DOHH2 (cell line): ENCODE data around the gene S1PR2.
"Not testable (repeated sequence)": the region's sequence is repeated elsewhere in the genome, so short reads cannot be mapped to it uniquely, and the experiment has no call there.

ENCODE experiments used
- H3F3A ChIP-seq: fragments of 200-600 bp; sonication (generic), shearing (Covaris generic); 2 replicates; pipeline ENCODE4 v1.6.0; 2016; ENCODE audit warnings: antibody characterized with exemption, mild to moderate bottlenecking; ENCODE audit not compliant: control insufficient read depth, insufficient read depth
- H3K27ac ChIP-seq: fragments of 200-600 bp; sonication (generic); 2 replicates; pipeline ENCODE4 v1.5.1; 2014; ENCODE audit warnings: low read depth, mild to moderate bottlenecking, low read length, moderate library complexity
- H3K27me3 ChIP-seq: fragments of 200-600 bp; sonication (generic); 2 replicates; pipeline ENCODE4 v1.6.1; 2014; ENCODE audit warnings: mild to moderate bottlenecking, low read length, mixed read lengths; ENCODE audit not compliant: control insufficient read depth
- H3K36me3 ChIP-seq: fragments of 200-600 bp; sonication (generic); 2 replicates; pipeline ENCODE4 v1.6.1; 2014; ENCODE audit warnings: mild to moderate bottlenecking, low read length, moderate library complexity, mixed read lengths; ENCODE audit not compliant: control insufficient read depth
- H3K4me1 ChIP-seq: fragments of 200-600 bp; sonication (generic); 2 replicates; pipeline ENCODE4 v1.6.1; 2014; ENCODE audit warnings: mild to moderate bottlenecking, low read length, mixed read lengths; ENCODE audit not compliant: control insufficient read depth
- H3K4me2 ChIP-seq: fragments of 200-600 bp; sonication (generic); 2 replicates; pipeline ENCODE4 v1.6.0; 2014; ENCODE audit warnings: mild to moderate bottlenecking, low read length, moderate library complexity
- H3K4me3 ChIP-seq: fragments of 200-600 bp; sonication (generic); 2 replicates; pipeline ENCODE4 v1.5.1; 2014; ENCODE audit warnings: mild to moderate bottlenecking, low read length, mixed read lengths
- H3K79me2 ChIP-seq: fragments of 200-600 bp; sonication (generic); 2 replicates; pipeline ENCODE4 v1.6.1; 2014; ENCODE audit warnings: mild to moderate bottlenecking, low read length, mixed read lengths; ENCODE audit not compliant: control insufficient read depth
- H3K9me2 ChIP-seq: fragments of 200-600 bp; sonication (generic); replicated peaks from 2 replicates; pipeline ENCODE4 v1.6.1; 2014; ENCODE audit warnings: mild to moderate bottlenecking, low read length, mixed read lengths; ENCODE audit not compliant: control insufficient read depth
- H3K9me3 ChIP-seq: fragments of 200-600 bp; sonication (generic); 2 replicates; pipeline ENCODE4 v1.6.1; 2014; ENCODE audit warnings: antibody characterized with exemption, low read length, mixed read lengths; ENCODE audit not compliant: control insufficient read depth, insufficient read depth
- H4K20me1 ChIP-seq: fragments of 200-600 bp; sonication (generic); 2 replicates; pipeline ENCODE4 v1.6.0; 2014; ENCODE audit warnings: low read depth, mild to moderate bottlenecking, antibody characterized with exemption, low read length, moderate library complexity; ENCODE audit not compliant: control insufficient read depth, insufficient read depth
- CTCF ChIP-seq: fragments of 200-600 bp; sonication (generic); IDR thresholded peaks from one replicate; pipeline ENCODE4 v1.5.1; 2014; ENCODE audit warnings: antibody characterized with exemption, mild to moderate bottlenecking, low read depth, low read length; ENCODE audit not compliant: poor library complexity, severe bottlenecking
- EZH2phosphoT487 ChIP-seq: fragments of 200-600 bp; sonication (generic); IDR thresholded peaks from 2 replicates; pipeline ENCODE4 v1.6.1; 2017; ENCODE audit warnings: borderline replicate concordance, mild to moderate bottlenecking, antibody characterized with exemption, low read length, moderate library complexity, mixed read lengths

Gene S1PR2

GRCh38 chr19:10182847-10183246 is 48.3 kb downstream of the S1PR2 start:
- H3K79me2 ChIP-seq = peaks cover 91% of the 10 kb centered on the region
- peaks cover 88% of the 10 kb centered on the region for H3K36me3 ChIP-seq
- peaks cover 11% of the 10 kb centered on the region for H3K4me1 ChIP-seq
- no peaks in the 10 kb centered on the region for H3K9me2 ChIP-seq
- no peaks in the 10 kb centered on the region for H3K9me3 ChIP-seq
- H3K27ac ChIP-seq = no peak overlapping the region
- H3K4me2 ChIP-seq = no peak overlapping the region
- peaks cover 14% of the 10 kb centered on the region for H3F3A ChIP-seq
- TF ChIP-seq CTCF (no peak), EZH2phosphoT487 (no peak)
- no peaks in the 10 kb centered on the region for H3K27me3 ChIP-seq
- H3K4me3 ChIP-seq = no peak overlapping the region
- H4K20me1 ChIP-seq = peaks cover 22% of the 10 kb centered on the region

GRCh38 chr19:10182076-10182475 is 49.1 kb downstream of the S1PR2 start:
- Histone ChIP-seq H3K4me3 (no peak overlapping the region), H3K27me3 (no peaks in the 10 kb centered on the region), H3K9me3 (no peaks in the 10 kb centered on the region), H3K9me2 (no peaks in the 10 kb centered on the region), H3K4me1 (peaks cover 3% of the 10 kb centered on the region), H3K27ac (no peak overlapping the region), H3K36me3 (peaks cover 88% of the 10 kb centered on the region), H3K79me2 (peaks cover 90% of the 10 kb centered on the region), H3F3A (peaks cover 14% of the 10 kb centered on the region), H3K4me2 (no peak overlapping the region), H4K20me1 (peaks cover 21% of the 10 kb centered on the region)
- TF ChIP-seq CTCF (no peak), EZH2phosphoT487 (no peak)

GRCh38 chr19:10180459-10180858 is 50.7 kb downstream of the S1PR2 start:
- Histone ChIP-seq H3K36me3 (peaks cover 88% of the 10 kb centered on the region), H3K4me2 (no peak overlapping the region), H3K9me3 (no peaks in the 10 kb centered on the region), H4K20me1 (peaks cover 19% of the 10 kb centered on the region), H3F3A (peaks cover 17% of the 10 kb centered on the region), H3K4me3 (no peak overlapping the region), H3K79me2 (peaks cover 90% of the 10 kb centered on the region), H3K27me3 (no peaks in the 10 kb centered on the region), H3K27ac (no peak overlapping the region), H3K9me2 (no peaks in the 10 kb centered on the region), H3K4me1 (no peaks in the 10 kb centered on the region)
- TF ChIP-seq CTCF (no peak), EZH2phosphoT487 (no peak)

GRCh38 chr19:10180024-10180423 is 51.1 kb downstream of the S1PR2 start:
- H4K20me1 ChIP-seq = peaks cover 20% of the 10 kb centered on the region

More at GRCh38 chr19:10180024-10180423, 51.1 kb downstream of the S1PR2 start:
- not testable (repeated sequence) for H3K27ac ChIP-seq, H3K27me3 ChIP-seq, H3K4me1 ChIP-seq, H3K4me3 ChIP-seq, H3K4me2 ChIP-seq, H3K9me2 ChIP-seq, H3K9me3 ChIP-seq
- Histone ChIP-seq H3K79me2 (peaks cover 90% of the 10 kb centered on the region), H3K36me3 (peaks cover 89% of the 10 kb centered on the region), H3F3A (peaks cover 18% of the 10 kb centered on the region)
